GM19438 (cell line): Measurements from ENCODE around the gene PFKFB3.

Source experiments
- ATAC-seq: cut with Tn5 transposase; IDR thresholded peaks from one replicate; pipeline ENCODE4 v1.9.1; 2021; ENCODE audit warnings: low read depth; ENCODE audit not compliant: unreplicated experiment

PFKFB3 gene

DNA sequence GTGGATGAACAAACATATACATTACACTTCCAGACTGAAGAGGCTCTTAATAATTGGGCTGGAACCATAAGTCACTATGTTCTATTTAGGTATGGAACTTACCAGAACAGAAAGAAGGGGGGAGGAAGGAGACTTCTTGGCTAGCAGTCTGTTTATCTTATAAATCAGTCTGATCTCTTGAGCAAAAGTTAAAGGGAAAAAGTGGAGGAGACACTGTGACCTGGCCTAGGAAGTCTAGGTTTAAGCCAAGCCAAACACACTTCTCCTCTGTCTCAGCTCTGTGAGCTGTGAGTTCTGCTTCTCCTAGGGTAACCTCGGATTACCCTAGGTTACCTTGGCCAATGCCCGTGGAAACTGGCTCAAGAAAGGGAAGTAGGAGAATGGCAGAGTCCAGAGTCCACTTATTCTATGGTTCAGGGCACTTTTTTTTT is 95.2 kb downstream of the PFKFB3 start:
- ATAC-seq: no peak

DNA sequence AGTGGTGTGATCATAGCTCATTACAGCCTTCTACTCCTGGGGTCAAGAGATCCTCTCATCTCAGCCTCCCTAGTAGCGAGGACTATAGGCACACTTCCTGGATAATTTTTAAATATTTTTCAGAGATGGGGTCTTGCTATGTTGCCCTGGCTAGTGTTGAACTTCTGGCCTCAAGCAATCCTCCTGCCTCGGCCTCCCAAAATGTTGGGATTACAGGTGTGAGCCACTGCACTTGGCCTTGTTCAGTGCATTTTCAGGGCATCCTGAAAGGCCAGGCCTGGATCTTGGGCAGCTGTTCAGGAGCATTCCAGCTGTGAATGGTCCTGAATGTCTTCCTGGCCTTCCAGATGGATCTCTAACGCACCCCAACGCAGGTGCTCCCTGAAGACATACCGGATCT is 95.7 kb downstream of the PFKFB3 start:
- ATAC-seq: no peak

DNA sequence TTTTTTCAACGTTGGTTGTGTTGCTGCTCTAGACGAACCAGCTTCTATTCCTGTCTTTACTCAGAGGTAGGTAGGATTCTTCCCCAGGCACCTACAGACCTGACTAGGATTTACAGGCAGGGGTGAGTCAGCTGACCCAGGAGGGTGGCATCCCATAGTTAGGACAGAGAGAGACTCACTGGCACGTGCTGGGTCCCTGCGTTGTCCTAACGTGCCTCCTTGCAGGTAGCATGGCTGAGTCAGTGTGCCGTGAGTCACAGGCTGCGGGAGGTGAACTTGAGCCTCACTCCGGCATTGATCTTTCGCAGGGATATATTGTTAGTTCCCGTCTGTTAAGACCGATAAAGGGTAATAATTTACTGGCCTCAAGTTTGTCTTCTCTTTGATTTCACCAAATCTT is 96.5 kb downstream of the PFKFB3 start:
- no peak for ATAC-seq

DNA sequence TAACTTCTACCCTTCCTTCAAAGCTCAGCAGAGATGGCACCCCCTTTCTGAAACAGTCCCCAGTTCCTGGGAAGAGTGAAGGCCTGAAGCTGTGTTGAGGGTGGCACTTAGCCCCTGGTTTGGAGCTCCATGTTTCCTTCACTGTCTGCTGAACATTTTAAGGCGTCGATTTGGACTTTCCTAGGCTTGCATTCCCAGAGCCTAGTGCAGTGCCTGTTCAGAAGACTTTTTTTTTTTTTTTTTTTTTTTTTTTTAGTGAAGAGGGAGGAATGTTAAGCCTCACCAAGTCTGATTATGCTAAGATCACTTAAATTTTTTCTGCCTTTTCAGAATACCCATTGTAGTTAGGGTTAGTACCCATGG is 97.0 kb downstream of the PFKFB3 start:
- ATAC-seq: no peak

DNA sequence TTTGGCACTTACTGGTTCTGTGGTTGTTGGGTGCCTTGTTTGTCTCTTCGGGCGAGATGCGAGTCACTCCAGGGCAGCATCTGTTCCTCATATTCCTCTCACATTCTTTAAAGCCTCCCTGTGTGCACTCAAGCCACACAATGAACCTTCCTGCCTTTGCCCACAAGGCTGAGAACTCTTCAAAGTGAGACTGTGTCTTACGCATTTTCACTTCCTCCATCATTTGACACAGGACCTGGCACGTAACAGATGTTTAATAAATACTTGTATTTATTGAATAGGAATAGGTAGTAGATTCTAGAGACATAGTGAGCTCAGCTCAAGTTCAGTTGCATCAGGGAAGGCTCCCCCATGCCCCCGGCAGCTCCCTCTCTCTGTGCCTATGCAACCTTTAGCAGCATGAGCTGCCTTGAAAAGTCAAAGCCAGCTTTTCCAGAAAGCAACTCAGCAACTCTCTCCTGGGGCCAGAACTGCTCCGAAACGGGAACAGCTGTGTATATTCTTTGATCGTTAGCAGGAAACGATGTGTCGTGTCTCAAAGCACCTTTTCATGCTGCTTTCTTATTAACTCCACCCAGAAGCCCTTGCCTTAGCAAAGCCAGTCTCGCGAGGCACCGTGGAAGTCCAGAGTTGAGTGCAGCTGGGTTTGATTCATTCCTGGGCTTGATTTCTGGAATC is 97.5 kb downstream of the PFKFB3 start:
- peak; percentile 94 for ATAC-seq

DNA sequence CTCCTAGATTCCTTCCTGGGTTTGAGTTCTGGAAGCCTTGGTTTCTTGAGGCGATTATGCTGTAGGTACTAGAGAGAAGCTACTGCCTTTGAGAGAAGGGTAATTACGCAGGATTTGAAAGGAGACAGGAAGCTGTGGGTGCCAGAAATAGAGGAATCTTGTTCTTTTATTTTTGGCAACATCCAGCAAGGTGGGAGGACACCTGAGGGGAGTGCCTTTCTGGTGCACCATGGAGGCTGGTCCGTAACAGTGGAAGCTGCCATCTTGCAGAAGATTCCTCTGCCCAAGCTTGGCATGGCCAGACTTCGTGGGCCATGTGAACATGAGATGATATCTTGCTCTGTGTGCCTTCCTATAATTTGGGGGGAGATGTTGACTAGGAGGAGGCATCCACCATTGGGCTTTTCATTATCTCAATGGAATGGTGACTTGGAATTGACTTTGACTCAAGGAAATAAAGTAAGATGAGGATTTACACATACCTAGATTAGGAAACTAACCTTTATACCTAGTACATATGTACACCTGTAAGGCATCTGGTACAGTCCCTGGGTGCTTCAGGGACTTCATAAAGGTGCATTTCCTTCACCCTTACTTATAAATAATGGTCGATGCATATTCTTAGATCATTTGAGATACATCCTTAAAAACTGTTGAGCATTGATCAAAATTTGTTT is 98.2 kb downstream of the PFKFB3 start:
- no peak for ATAC-seq

DNA sequence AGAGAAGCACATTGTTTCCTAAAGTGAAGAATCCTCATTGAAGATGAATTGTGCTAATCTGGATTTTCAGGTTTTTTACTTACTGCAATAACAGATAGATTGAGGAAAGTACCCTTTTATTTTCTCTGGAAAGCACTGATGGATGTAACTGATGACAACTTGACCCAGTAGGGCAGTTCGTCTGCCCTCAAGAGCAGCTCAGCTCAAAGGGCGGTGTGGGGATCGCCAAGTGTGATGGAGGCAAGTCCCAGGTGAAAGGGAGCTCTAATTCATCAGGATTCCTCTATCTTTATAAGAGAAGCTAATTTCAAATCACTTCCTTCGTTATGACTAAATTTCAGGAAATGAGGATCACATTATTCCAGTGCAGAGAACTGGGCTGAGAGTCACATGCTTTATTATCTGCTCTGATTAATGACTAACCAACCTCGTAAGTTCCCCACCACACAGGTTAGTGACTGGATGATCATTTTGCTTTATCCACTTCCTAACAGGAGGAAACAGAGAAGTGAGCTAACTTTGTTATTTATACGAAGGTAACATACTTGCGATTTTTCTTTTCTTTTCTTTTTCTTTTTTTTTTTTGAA is 98.8 kb downstream of the PFKFB3 start:
- ATAC-seq: no peak
